ENCODE data around the gene MLIP. TPM values are rescaled to one million over a fixed set of nuclear protein-coding genes. Genes with fewer than 3 reads are reported as not detected.
"Not testable (repeated sequence)": the region's sequence is repeated elsewhere in the genome, so short reads cannot be mapped to it uniquely, and the experiment has no call there.

Gene MLIP
- total RNA-seq, 2 experiments from 2014 or later: not detected

DNA sequence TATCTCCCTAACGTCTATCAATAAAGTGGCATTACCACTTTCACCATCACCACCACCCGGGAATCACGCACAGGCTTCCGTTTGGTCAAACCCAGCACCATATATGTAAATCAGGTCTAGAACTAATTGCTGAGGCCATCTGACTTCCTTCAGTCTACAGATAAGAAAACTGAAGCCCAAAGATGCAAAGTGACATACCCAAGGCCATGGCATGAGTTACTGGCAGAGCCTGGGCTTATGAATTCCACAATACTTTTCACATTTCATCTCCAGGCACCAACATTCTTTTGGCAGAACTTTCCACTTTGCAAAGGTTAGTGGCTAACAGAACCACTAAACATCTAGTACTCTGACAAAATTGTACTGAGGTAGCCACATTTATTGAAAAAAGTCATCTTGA lies 132.5 kb downstream of the MLIP start:
- no peaks in the 10 kb centered on the region for H3K27me3 Mint-ChIP-seq
- CTCF ChIA-PET: interaction anchor here (0.7 to 1.9 kb wide), 5 partner anchors 13 to 258 kb away, joined by 3 to 5 read pairs (median 3); no protein-coding TSS in a partner anchor
- no peaks in the 10 kb centered on the region for H3K36me3 Mint-ChIP-seq (ENCODE audit: low read depth)
- TF ChIP-seq, protein P1, sequence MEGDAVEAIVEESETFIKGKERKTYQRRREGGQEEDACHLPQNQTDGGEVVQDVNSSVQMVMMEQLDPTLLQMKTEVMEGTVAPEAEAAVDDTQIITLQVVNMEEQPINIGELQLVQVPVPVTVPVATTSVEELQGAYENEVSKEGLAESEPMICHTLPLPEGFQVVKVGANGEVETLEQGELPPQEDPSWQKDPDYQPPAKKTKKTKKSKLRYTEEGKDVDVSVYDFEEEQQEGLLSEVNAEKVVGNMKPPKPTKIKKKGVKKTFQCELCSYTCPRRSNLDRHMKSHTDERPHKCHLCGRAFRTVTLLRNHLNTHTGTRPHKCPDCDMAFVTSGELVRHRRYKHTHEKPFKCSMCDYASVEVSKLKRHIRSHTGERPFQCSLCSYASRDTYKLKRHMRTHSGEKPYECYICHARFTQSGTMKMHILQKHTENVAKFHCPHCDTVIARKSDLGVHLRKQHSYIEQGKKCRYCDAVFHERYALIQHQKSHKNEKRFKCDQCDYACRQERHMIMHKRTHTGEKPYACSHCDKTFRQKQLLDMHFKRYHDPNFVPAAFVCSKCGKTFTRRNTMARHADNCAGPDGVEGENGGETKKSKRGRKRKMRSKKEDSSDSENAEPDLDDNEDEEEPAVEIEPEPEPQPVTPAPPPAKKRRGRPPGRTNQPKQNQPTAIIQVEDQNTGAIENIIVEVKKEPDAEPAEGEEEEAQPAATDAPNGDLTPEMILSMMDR (IDR thresholded peaks at IDR 0.05): no peak
- no peak overlapping the region for H3K4me3 Mint-ChIP-seq
- intact Hi-C loops (cut with micrococcal nuclease): no loop called here
- no peaks in the 10 kb centered on the region for H3K4me1 Mint-ChIP-seq (ENCODE audit: low read depth)
- no peak for DNase-seq
- no peak for ATAC-seq
- H3K27ac Mint-ChIP-seq: no peak overlapping the region
- H3K9me3 Mint-ChIP-seq: no peaks in the 10 kb centered on the region
- POLR2A ChIA-PET: no interaction called here

DNA sequence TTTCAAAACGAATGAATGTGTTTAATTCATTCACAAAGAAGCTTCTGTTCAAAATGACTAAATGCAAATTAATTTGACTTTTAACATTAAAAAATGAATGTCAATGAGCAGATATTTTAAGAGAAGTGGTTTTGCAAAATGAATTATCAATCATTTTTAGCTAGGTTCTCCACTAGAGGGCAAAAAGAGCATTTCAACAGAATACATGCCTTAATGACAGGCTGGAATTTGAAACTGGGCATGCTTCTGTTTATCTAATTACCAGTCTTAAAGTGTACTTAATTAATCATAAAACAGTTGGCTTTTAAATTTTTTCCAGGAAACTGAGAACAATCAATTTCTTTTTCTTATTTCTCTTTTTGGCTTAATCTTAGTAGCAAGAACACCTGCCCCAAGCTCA lies 133.2 kb downstream of the MLIP start:
- Mint-ChIP-seq H3K27ac (no peak overlapping the region), H3K4me1 (ENCODE audit: low read depth) (no peaks in the 10 kb centered on the region), H3K9me3 (no peaks in the 10 kb centered on the region), H3K36me3 (ENCODE audit: low read depth) (no peaks in the 10 kb centered on the region), H3K4me3 (no peak overlapping the region), H3K27me3 (no peaks in the 10 kb centered on the region)
- ATAC-seq: no peak
- ChIA-PET CTCF (interaction anchor here (0.7 to 1.9 kb wide), 6 partner anchors 12 to 259 kb away, joined by 3 to 5 read pairs (median 3); no protein-coding TSS in a partner anchor), POLR2A (no interaction called here)
- intact Hi-C loops (cut with micrococcal nuclease): no loop called here
- TF ChIP-seq, protein P1 (IDR thresholded peaks at IDR 0.05): no peak
- DNase-seq: no peak

DNA sequence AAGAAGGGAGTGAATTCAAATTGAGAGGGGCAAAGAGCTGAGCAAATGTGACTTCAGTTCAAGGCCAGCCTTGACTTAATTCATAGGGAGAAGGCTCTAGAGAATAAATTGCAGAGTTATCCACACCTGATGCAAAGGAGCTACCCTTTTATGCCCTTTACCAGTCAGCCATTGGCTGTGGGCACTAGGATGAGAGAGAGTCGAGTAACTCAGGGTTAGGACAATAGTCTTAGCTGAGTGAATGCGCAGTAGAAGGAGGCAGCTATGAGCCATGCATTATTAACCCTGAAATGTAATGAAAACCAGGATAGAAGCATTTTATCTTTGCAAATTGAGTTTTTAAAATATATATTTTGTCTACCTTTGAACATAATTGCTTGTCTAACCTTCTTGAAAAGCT lies 134.0 kb downstream of the MLIP start:
- intact Hi-C loops (cut with micrococcal nuclease): no loop called here
- ChIA-PET POLR2A (no interaction called here), CTCF (interaction anchor here (0.7 to 1.9 kb wide), 4 partner anchors 12 to 501 kb away, joined by 3 to 5 read pairs (median 3); no protein-coding TSS in a partner anchor)

DNA sequence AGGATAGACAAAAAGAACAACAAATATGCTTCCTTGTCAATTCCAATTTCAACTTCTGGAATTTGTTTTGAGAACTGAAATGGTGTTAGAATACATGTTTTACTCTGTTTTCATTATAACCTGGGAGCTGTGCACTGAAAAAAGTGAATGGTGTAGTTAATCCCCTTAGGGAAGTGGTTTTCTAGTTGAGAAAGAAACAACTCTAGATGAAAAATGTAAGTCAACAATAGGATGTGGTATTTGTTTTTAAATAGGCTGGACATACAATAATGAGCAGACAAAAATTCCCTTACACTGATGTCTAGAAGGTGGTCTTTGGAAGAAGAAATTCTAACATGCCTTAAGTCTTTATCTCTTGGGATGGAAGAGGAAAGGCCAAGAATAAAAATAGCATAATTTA lies 137.1 kb downstream of the MLIP start:
- TF ChIP-seq, protein P1 (IDR thresholded peaks at IDR 0.05): no peak
- no peak for DNase-seq
- Mint-ChIP-seq H3K27me3 (no peaks in the 10 kb centered on the region), H3K4me1 (ENCODE audit: low read depth) (no peaks in the 10 kb centered on the region), H3K4me3 (no peak overlapping the region), H3K9me3 (no peaks in the 10 kb centered on the region), H3K36me3 (ENCODE audit: low read depth) (no peaks in the 10 kb centered on the region), H3K27ac (no peak overlapping the region)
- no peak for ATAC-seq
- ChIA-PET POLR2A (no interaction called here), CTCF (no interaction called here)
- intact Hi-C loops (cut with micrococcal nuclease): no loop called here

More for the DNA sequence above, 134.0 kb downstream of the MLIP start:
- Mint-ChIP-seq H3K36me3 (ENCODE audit: low read depth) (no peaks in the 10 kb centered on the region), H3K9me3 (no peaks in the 10 kb centered on the region), H3K4me3 (no peak overlapping the region), H3K27me3 (no peaks in the 10 kb centered on the region), H3K27ac (no peak overlapping the region), H3K4me1 (ENCODE audit: low read depth) (no peaks in the 10 kb centered on the region)
- ATAC-seq (no peak), DNase-seq (no peak)
- TF ChIP-seq, protein P1 (IDR thresholded peaks at IDR 0.05): no peak

DNA sequence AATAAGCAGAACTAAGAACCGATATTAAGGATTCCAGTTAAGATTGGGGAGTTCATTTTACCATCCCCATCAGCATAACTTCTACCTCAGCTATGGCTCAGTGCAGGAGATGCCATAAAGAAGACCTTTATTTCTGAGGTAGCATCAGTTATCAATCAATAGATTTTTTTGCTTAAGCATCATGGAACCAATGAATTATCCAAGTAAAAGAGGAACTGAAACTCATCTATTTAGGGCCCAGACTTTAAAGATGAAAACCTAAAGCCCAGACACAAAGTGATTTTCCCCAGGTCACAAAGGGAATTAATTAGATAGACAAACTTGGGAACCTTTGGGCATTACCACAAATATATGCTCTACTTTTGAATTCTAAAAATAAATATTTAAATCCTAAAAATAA lies 137.8 kb downstream of the MLIP start:
- CTCF ChIA-PET: no interaction called here
- TF ChIP-seq, protein P1 (IDR thresholded peaks at IDR 0.05): no peak
- H3K9me3 Mint-ChIP-seq: no peaks in the 10 kb centered on the region
- POLR2A ChIA-PET: no interaction called here
- H3K27me3 Mint-ChIP-seq: no peaks in the 10 kb centered on the region
- no peak overlapping the region for H3K27ac Mint-ChIP-seq
- H3K4me1 Mint-ChIP-seq (ENCODE audit: low read depth): no peaks in the 10 kb centered on the region
- no peaks in the 10 kb centered on the region for H3K36me3 Mint-ChIP-seq (ENCODE audit: low read depth)
- DNase-seq (no peak), ATAC-seq (no peak)
- intact Hi-C loops (cut with micrococcal nuclease): no loop called here
- no peak overlapping the region for H3K4me3 Mint-ChIP-seq

DNA sequence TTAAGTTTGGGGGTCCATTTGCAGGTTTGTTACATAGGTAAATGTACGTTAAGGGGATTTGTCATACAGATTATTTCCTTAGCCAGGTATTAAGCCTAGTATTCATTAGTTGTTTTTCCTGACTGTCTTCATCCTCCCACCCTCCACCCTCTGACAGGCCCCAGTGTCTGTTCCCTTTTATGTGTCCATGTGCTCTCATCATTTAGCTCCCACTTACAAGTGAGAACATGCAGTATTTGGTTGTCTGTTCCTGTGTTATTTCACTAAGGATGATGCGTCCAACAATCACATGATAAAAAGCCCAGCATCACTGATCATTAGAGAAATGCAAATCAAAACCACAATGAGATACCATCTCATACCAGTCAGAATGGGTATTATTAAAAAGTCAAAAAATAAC lies 138.6 kb downstream of the MLIP start:
- CTCF ChIA-PET, ATAC-seq: not testable (repeated sequence)

More for the DNA sequence above, 138.6 kb downstream of the MLIP start:
- H3K4me1 Mint-ChIP-seq (ENCODE audit: low read depth); DNase-seq; H3K36me3 Mint-ChIP-seq (ENCODE audit: low read depth); H3K4me3 Mint-ChIP-seq; H3K9me3 Mint-ChIP-seq; intact Hi-C loops (cut with micrococcal nuclease); H3K27ac Mint-ChIP-seq; H3K27me3 Mint-ChIP-seq; POLR2A ChIA-PET: not testable (repeated sequence)

Measured in activated CD8-positive, alpha-beta T cell treated with anti-CD3 and anti-CD28 coated beads for 36 hours (primary cell).